ENCODE measurements around the gene CT45A9.
"Not testable (repeated sequence)": the region's sequence is repeated elsewhere in the genome, so short reads cannot be mapped to it uniquely, and the experiment has no call there.

The CT45A9 gene, protein sequence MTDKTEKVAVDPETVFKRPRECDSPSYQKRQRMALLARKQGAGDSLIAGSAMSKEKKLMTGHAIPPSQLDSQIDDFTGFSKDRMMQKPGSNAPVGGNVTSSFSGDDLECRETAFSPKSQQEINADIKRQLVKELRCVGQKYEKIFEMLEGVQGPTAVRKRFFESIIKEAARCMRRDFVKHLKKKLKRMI

GRCh38 chrX:135871712-135872111, at the start of gene CT45A9:
Gene CT45A9 (minus strand): TSS chrX:135871812. CDS start chrX:135868061, 3,751 bp downstream.
- not testable (repeated sequence) for DNase-seq (ENCODE audit: low read depth)

GRCh38 chrX:135920516-135920915, 48.9 kb upstream of the CT45A9 start:
- not testable (repeated sequence) for DNase-seq (ENCODE audit: low read depth)

DNA sequence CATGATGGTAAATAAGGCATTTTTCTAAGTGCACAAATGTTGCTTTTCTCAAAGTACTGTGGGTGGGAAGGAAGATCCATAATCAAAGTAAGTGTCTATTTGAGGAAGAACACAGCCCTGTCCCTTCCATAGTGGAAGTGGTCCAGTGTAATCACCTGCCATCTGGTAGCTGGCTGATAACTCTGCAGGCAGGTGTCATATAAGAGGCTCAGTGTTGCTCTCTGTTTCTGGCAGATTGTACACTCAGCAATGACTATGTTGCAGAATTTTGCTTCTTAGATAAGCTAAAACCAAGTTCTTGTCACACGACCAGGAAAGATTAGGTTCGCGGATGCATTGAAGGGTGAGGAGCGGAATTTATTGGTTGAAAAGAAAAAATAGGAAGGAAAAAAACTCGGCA, 42.8 kb upstream of the CT45A9 start:
- no peak for DNase-seq (ENCODE audit: low read depth)

- DNase-seq (ENCODE audit: low read depth), result no peak
These were observed 38.6 kb upstream of the CT45A9 start for GRCh38 chrX:135910251-135910650.

DNA sequence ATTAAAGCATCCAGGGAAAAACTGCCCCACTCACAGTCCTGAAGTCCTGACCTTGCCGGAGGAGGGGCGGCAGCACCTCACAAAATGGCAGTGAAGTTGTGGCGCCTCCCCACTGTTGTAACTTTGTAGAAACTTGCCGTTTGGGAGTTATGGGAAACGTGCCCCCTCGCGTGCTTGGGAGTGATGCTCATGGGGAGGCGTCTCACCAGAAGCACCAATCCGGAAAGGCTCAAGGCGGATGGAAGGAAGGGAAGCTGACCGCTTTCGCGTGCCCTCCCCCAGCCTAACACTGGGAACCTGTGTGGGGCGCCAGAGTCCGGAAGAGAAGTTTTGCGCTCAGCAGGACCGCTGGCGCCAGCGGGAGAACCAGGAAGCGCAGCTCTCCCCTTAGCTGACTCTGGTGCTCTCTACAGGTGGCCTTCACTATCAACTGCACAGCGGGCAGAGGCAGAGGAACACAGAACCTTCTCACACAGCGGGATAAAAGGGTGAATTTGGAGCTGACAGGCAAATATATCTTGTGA, 21.7 kb upstream of the CT45A9 start, which contains the start of the genes CT45A10 and SAGE1:
TSS of gene CT45A10 (minus strand) at position 151 of the 524 bp plus-strand sequence. CDS start 8,100 bp downstream, outside the sequence.
TSS of gene SAGE1 (plus strand) at position 423 of the 524 bp plus-strand sequence. CDS start 2,527 bp downstream, outside the sequence.
- DNase-seq (ENCODE audit: low read depth), result no peak

DNA sequence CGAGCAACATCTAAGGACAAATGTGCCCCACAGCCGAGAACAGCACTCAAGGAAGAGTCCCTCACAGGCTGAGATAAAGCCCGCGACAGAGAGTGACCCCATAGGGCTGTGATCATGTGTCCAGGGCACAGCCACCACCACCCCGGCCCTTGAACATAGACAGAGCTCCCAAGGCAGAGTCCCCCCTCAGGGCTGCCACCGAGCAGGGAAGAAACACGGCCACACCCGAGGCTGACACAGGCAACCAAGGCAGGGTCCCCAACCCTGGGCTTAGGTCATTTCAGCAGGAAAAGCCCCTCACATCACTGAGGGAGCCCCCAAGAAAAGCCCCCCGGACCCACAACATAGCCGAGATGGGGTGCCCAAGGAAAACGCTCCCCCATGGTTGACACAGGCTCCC, 21.2 kb upstream of the CT45A9 start:
- no peak for DNase-seq (ENCODE audit: low read depth)

DNA sequence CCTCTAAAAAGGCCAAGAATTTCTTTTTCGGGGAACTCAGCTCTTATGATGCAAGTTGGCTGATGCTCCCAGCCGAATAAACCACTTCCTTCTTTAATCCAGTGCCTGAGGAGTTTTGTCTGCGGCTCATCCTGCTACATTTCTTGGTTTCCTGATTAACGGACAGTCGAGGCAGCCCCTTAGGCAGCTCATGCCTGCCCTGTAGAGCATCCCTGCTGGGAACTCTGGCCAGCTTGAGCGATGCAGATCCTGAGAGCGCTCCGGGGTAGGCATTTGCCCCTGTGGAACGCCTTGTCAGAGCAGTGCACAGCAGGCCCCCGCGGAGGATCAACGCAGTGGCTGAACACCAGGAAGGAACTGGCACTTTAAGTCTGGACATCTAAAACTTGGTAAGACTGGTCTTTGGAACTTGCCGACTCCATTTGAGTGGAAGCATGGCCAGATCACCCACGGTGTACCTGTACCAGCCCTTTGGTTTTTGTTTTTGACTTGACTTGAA, 18.5 kb upstream of the CT45A9 start:
- DNase-seq (ENCODE audit: low read depth), result no peak

DNA sequence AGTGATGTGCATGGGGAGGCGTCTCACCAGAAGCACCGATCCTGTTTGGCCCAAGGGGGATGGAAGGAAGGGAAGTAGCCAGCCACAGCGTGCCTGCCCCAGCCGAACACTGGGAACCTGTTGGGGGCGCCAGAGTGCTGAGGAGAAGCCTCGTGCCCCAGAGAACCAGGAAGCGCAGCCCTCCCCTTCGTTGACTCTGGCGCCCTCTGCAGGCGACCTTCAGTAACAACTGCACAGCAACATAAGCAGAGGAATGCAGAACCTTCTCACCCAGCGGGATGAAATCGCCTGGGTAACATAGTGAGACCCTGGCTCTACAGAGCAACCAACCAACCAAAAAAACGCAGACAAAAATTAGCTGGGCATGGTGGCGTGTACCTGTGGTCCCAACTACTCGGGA, 17.4 kb upstream of the CT45A9 start:
- DNase-seq (ENCODE audit: low read depth), result not testable (repeated sequence)

GRCh38 chrX:135888230-135888629, 16.6 kb upstream of the CT45A9 start:
- DNase-seq (ENCODE audit: low read depth), result not testable (repeated sequence)

DNA sequence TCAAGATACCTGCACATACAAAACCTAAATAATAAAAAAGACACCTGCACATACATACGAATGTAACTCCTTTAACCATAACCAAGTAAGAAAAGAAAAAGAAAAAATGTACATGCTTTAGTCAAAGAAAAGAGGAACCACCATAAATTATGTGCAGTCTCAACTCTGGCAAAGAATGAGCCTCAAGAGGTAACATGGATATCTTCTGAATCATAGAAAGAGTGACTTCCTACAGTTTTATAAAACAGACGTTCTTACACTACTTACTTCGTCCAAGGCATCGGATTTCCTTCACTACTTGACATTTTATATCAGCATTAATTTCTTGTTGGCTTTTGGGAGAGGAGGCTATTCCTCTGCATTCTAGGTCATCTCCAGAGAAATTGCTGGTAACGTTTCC, 11.1 kb upstream of the CT45A9 start:
- DNase-seq (ENCODE audit: low read depth), result not testable (repeated sequence)

- DNase-seq (ENCODE audit: low read depth), result not testable (repeated sequence)
These were observed 17.2 kb downstream of the CT45A9 start, which contains the start of gene CT45A8 for GRCh38 chrX:135854438-135854837. Gene CT45A8 (minus strand): TSS chrX:135854538. CDS start chrX:135850783, 3,755 bp downstream.

DNA sequence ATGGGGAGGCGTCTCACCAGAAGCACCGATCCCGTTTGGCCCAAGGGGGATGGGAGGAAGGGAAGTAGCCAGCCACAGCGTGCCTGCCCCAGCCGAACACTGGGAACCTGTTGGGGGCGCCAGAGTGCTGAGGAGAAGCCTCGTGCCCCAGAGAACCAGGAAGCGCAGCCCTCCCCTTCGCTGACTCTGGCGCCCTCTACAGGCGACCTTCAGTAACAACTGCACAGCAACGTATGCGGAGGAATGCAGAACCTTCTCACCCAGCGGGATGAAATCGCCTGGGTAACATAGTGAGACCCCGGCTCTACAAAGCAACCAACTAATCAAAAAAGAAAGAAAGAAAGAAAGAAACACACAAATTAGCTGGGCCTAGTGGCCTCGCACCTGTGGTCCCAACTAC, 34.4 kb downstream of the CT45A9 start, which contains the start of gene CT45A7:
TSS of gene CT45A7 (minus strand) at position 101 of the 400 bp plus-strand sequence. CDS start 3,747 bp downstream, outside the sequence.
- not testable (repeated sequence) for DNase-seq (ENCODE audit: low read depth)

DNA sequence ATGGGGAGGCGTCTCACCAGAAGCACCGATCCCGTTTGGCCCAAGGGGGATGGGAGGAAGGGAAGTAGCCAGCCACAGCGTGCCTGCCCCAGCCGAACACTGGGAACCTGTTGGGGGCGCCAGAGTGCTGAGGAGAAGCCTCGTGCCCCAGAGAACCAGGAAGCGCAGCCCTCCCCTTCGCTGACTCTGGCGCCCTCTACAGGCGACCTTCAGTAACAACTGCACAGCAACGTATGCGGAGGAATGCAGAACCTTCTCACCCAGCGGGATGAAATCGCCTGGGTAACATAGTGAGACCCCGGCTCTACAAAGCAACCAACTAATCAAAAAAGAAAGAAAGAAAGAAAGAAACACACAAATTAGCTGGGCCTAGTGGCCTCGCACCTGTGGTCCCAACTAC, 51.7 kb downstream of the CT45A9 start, which contains the start of gene CT45A2:
TSS of gene CT45A2 (minus strand) at position 101 of the 400 bp plus-strand sequence. CDS start 3,747 bp downstream, outside the sequence.
- DNase-seq (ENCODE audit: low read depth), result not testable (repeated sequence)
